Measurements from ENCODE around the gene ZNF672. TPM values are rescaled to one million over a fixed set of nuclear protein-coding genes. Genes with fewer than 3 reads are reported as not detected.

The ZNF672 gene
- total and polyA plus RNA-seq, 2 experiments from 2014 or later: 19.0 to 30.7 TPM

DNA sequence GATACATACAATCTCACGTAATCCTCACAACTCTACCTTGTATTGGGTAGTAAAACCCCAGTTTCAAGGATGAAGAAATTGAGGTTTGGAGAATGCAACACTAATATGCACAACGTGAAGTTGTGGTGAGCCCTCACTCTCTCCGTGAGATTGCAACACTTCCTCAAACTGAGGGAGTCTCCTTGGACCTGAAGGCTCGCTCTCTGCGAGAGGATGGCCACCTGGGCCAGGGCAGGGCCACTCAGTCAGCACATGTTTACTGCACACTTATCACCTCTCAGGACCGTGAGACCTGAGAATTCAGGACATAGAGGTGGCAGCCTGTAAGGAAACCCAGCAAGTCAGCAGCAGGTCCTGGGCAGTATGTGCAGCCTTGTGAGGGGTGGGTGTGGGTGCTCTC lies 21.0 kb upstream of the ZNF672 start:
- WGBS (ENCODE audit: low lambda C conversion rate, missing lambda C conversion rate): 98% methylated on average over 6 of the region's 6 CpGs
- Histone ChIP-seq H4K20me1 (ENCODE audit: insufficient read depth, poor library complexity, severe bottlenecking) (peaks cover 9% of the 10 kb centered on the region), H3K79me2 (peaks cover 34% of the 10 kb centered on the region), H3K27me3 (no peaks in the 10 kb centered on the region), H2AFZ (no peak overlapping the region), H3K27ac (no peak overlapping the region), H3K9me2 (replicated peaks; ENCODE audit: insufficient read depth) (no peaks in the 10 kb centered on the region), H3K4me3 (no peak overlapping the region), H3K9me3 (ENCODE audit: low read depth) (no peaks in the 10 kb centered on the region), H3K36me3 (replicated peaks; ENCODE audit: insufficient read depth, low read depth) (no peaks in the 10 kb centered on the region), H3K4me2 (no peak overlapping the region), H3K4me1 (ENCODE audit: insufficient read depth) (no peaks in the 10 kb centered on the region)
- TF ChIP-seq EZH2 (IDR thresholded peaks at IDR 0.05; ENCODE audit: borderline replicate concordance): no peak
- no peak for TF ChIP-seq EZH2phosphoT487 (IDR thresholded peaks at IDR 0.05; ENCODE audit: low read depth, severe bottlenecking, unreplicated experiment)
- TF ChIP-seq, protein P1, sequence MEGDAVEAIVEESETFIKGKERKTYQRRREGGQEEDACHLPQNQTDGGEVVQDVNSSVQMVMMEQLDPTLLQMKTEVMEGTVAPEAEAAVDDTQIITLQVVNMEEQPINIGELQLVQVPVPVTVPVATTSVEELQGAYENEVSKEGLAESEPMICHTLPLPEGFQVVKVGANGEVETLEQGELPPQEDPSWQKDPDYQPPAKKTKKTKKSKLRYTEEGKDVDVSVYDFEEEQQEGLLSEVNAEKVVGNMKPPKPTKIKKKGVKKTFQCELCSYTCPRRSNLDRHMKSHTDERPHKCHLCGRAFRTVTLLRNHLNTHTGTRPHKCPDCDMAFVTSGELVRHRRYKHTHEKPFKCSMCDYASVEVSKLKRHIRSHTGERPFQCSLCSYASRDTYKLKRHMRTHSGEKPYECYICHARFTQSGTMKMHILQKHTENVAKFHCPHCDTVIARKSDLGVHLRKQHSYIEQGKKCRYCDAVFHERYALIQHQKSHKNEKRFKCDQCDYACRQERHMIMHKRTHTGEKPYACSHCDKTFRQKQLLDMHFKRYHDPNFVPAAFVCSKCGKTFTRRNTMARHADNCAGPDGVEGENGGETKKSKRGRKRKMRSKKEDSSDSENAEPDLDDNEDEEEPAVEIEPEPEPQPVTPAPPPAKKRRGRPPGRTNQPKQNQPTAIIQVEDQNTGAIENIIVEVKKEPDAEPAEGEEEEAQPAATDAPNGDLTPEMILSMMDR (IDR thresholded peaks at IDR 0.05; ENCODE audit: poor library complexity): no peak
- DNase-seq (ENCODE audit: low spot score): no peak

DNA sequence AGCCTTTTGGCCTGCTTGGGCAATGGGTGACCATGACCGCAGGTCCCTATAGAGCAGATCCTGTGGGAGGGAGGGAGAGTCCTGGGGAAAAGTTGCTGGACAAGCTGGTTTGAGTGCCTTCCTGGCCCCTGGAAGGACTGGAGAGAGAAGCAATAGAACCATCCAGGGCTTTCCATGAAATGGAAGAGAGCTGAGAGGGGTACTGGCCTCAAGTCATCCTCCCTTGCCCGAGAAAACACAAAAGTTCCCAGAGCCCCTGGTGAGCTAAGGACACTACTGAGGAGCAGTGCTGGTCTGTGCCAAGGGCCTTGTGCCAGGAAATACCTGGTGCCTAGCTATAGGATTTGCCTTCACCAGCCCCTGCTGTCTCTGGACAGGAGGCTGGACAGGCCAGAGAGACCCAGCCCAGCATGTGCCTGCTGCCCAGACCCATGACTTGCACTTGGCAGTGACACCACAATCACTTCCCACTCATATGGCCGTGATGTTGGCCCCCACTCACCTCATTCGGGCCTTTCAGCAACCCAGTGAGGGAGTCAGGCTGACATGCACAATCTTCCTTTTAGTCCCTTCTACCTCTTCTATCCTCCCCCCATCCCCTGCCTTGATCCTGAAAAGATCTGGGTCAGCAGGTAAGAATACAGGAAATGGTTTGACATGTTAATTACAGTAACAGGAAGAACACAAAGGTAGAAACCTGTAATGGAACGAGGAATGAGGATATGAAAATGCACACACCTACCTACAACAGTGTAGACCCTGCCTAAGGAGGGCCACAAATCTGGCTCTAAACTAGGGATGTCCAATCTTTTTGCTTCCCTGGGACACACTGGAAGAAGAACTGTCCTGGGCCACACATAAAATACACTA lies 19.3 kb upstream of the ZNF672 start:
- H3K9me2 ChIP-seq (replicated peaks; ENCODE audit: insufficient read depth): no peaks in the 10 kb centered on the region
- no peak for DNase-seq (ENCODE audit: low spot score)
- WGBS (ENCODE audit: low lambda C conversion rate, missing lambda C conversion rate): 93% methylated on average over 5 of the region's 5 CpGs
- peaks cover 3% of the 10 kb centered on the region for H3K4me1 ChIP-seq (ENCODE audit: insufficient read depth)
- no peak overlapping the region for H2AFZ ChIP-seq
- H3K27ac ChIP-seq: no peak overlapping the region
- no peaks in the 10 kb centered on the region for H3K36me3 ChIP-seq (replicated peaks; ENCODE audit: insufficient read depth, low read depth)
- H3K4me2 ChIP-seq: no peak overlapping the region
- H3K79me2 ChIP-seq: peaks cover 50% of the 10 kb centered on the region
- H3K4me3 ChIP-seq: no peak overlapping the region
- H3K27me3 ChIP-seq: no peaks in the 10 kb centered on the region
- TF ChIP-seq EZH2phosphoT487 (IDR thresholded peaks at IDR 0.05; ENCODE audit: low read depth, severe bottlenecking, unreplicated experiment): no peak
- TF ChIP-seq EZH2 (IDR thresholded peaks at IDR 0.05; ENCODE audit: borderline replicate concordance): no peak
- TF ChIP-seq, protein P1 (IDR thresholded peaks at IDR 0.05; ENCODE audit: poor library complexity): no peak
- peaks cover 11% of the 10 kb centered on the region for H4K20me1 ChIP-seq (ENCODE audit: insufficient read depth, poor library complexity, severe bottlenecking)
- H3K9me3 ChIP-seq (ENCODE audit: low read depth): no peaks in the 10 kb centered on the region

GRCh38 chr1:248820041-248820585 lies 17.9 kb upstream of the ZNF672 start:
- H4K20me1 ChIP-seq (ENCODE audit: insufficient read depth, poor library complexity, severe bottlenecking): peaks cover 11% of the 10 kb centered on the region
- H3K4me1 ChIP-seq (ENCODE audit: insufficient read depth): peaks cover 13% of the 10 kb centered on the region
- H3K27ac ChIP-seq: no peak overlapping the region
- TF ChIP-seq EZH2phosphoT487 (IDR thresholded peaks at IDR 0.05; ENCODE audit: low read depth, severe bottlenecking, unreplicated experiment) (no peak), EZH2 (IDR thresholded peaks at IDR 0.05; ENCODE audit: borderline replicate concordance) (no peak)
- TF ChIP-seq, protein P1 (IDR thresholded peaks at IDR 0.05; ENCODE audit: poor library complexity): no peak
- no peak overlapping the region for H3K4me2 ChIP-seq
- H3K4me3 ChIP-seq: no peak overlapping the region
- DNase-seq (ENCODE audit: low spot score): no peak
- 92% methylated on average over 7 of the region's 7 CpGs for WGBS (ENCODE audit: low lambda C conversion rate, missing lambda C conversion rate)
- no peaks in the 10 kb centered on the region for H3K36me3 ChIP-seq (replicated peaks; ENCODE audit: insufficient read depth, low read depth)
- H3K27me3 ChIP-seq: no peaks in the 10 kb centered on the region
- no peaks in the 10 kb centered on the region for H3K9me2 ChIP-seq (replicated peaks; ENCODE audit: insufficient read depth)
- H2AFZ ChIP-seq: no peak overlapping the region
- no peaks in the 10 kb centered on the region for H3K9me3 ChIP-seq (ENCODE audit: low read depth)
- peaks cover 64% of the 10 kb centered on the region for H3K79me2 ChIP-seq
